ENCODE data around the gene PPP2R5E. TPM values are rescaled to one million over a fixed set of nuclear protein-coding genes. Genes with fewer than 3 reads are reported as not detected.
A peak's percentile ranks its signal among the peaks of the same experiment; 100 is the strongest.
"Not testable (repeated sequence)": the region's sequence is repeated elsewhere in the genome, so short reads cannot be mapped to it uniquely, and the experiment has no call there.

PPP2R5E gene
- polyA plus RNA-seq (ENCODE audit: insufficient read length in 3 of 3), result 10 to 100 TPM; 39.7 to 42.0 (median 42.0) TPM

- peak; percentile 94 to 98 (median 97) for DNase-seq (ENCODE audit: low read depth in 3 of 3, low spot score in 2 of 3)
Observed at GRCh38 chr14:63543000-63543825, at the start of gene PPP2R5E. Gene PPP2R5E (minus strand): TSS chr14:63543377. CDS start chr14:63539685, 3,692 bp downstream.

GRCh38 chr14:63583046-63583445 is 39.9 kb upstream of the PPP2R5E start:
- DNase-seq (ENCODE audit: low read depth in 3 of 3, low spot score in 2 of 3), result not testable (repeated sequence)

GRCh38 chr14:63581491-63581890 is 38.3 kb upstream of the PPP2R5E start:
- DNase-seq (ENCODE audit: low read depth in 3 of 3, low spot score in 2 of 3), result no peak

GRCh38 chr14:63578300-63578699 is 35.1 kb upstream of the PPP2R5E start:
- DNase-seq (ENCODE audit: low read depth in 3 of 3, low spot score in 2 of 3), result no peak

GRCh38 chr14:63573581-63573980 is 30.4 kb upstream of the PPP2R5E start:
- no peak for DNase-seq (ENCODE audit: low read depth in 3 of 3, low spot score in 2 of 3)

- DNase-seq (ENCODE audit: low read depth in 3 of 3, low spot score in 2 of 3), result no peak
Observed at GRCh38 chr14:63565448-63565847, 22.3 kb upstream of the PPP2R5E start.

GRCh38 chr14:63564318-63564717 is 21.1 kb upstream of the PPP2R5E start:
- DNase-seq (ENCODE audit: low read depth in 3 of 3, low spot score in 2 of 3), result no peak

- DNase-seq (ENCODE audit: low read depth in 3 of 3, low spot score in 2 of 3), result no peak
Observed at GRCh38 chr14:63563370-63564026, 20.3 kb upstream of the PPP2R5E start.

- no peak for DNase-seq (ENCODE audit: low read depth in 3 of 3, low spot score in 2 of 3)
Observed at GRCh38 chr14:63562405-63562804, 19.2 kb upstream of the PPP2R5E start.

- no peak for DNase-seq (ENCODE audit: low read depth in 3 of 3, low spot score in 2 of 3)
Observed at GRCh38 chr14:63555572-63555971, 12.4 kb upstream of the PPP2R5E start.

GRCh38 chr14:63551332-63551731 is 8.2 kb upstream of the PPP2R5E start:
- no peak for DNase-seq (ENCODE audit: low read depth in 3 of 3, low spot score in 2 of 3)

- no peak for DNase-seq (ENCODE audit: low read depth in 3 of 3, low spot score in 2 of 3)
Observed at GRCh38 chr14:63547798-63548335, 4.7 kb upstream of the PPP2R5E start.

- DNase-seq (ENCODE audit: low read depth in 3 of 3, low spot score in 2 of 3), result no peak
Observed at GRCh38 chr14:63545431-63545830, 2.3 kb upstream of the PPP2R5E start.

GRCh38 chr14:63544591-63545299 is 1.6 kb upstream of the PPP2R5E start:
- DNase-seq (ENCODE audit: low read depth in 3 of 3, low spot score in 2 of 3), result no peak

- DNase-seq (ENCODE audit: low read depth in 3 of 3, low spot score in 2 of 3), result no peak
Observed at GRCh38 chr14:63543826-63544406, 739 bp upstream of the PPP2R5E start.

GRCh38 chr14:63542231-63542999 is 762 bp downstream of the PPP2R5E start:
- DNase-seq (ENCODE audit: low read depth in 3 of 3, low spot score in 2 of 3), result no peak

- DNase-seq (ENCODE audit: low read depth in 3 of 3, low spot score in 2 of 3), result no peak
Observed at GRCh38 chr14:63535918-63536317, 7.3 kb downstream of the PPP2R5E start.

- DNase-seq (ENCODE audit: low read depth in 3 of 3, low spot score in 2 of 3), result no peak
Observed at GRCh38 chr14:63533474-63533873, 9.7 kb downstream of the PPP2R5E start.

- no peak for DNase-seq (ENCODE audit: low read depth in 3 of 3, low spot score in 2 of 3)
Observed at GRCh38 chr14:63524537-63525155, 18.5 kb downstream of the PPP2R5E start.

Measured in right renal cortex interstitium (tissue), 3 donors.